Vagina (tissue), 2 donors: ENCODE measurements around the gene SLC27A2. TPM values are rescaled to one million over a fixed set of nuclear protein-coding genes. Genes with fewer than 3 reads are reported as not detected.

ENCODE experiments used
- DNase-seq, 2 donors: peaks; one replicate each; pipeline ENCODE4 v3.0.0-alpha.2; 2017; ENCODE audit errors: extremely low spot score in 2 of 2
- H3K27ac ChIP-seq: fragments of 200-600 bp; sonication (generic); one replicate; pipeline ENCODE4 v1.5.1; 2019
- H3K27me3 ChIP-seq: fragments of 200-600 bp; sonication (generic); one replicate; pipeline ENCODE4 v1.5.1; 2019
- H3K36me3 ChIP-seq, 2 donors: fragments of 200-600 bp; sonication (generic); one replicate each; pipeline ENCODE4 v1.5.1; 2017 to 2019
- H3K4me1 ChIP-seq: fragments of 200-600 bp; sonication (generic); one replicate; pipeline ENCODE4 v1.5.1; 2019
- H3K4me3 ChIP-seq, 2 donors: fragments of 200-600 bp; sonication (generic); 1 replicate in 1 of 2; 2 replicates in 1 of 2; pipeline ENCODE4 v1.5.1; 2016 to 2019
- H3K9me3 ChIP-seq: fragments of 200-600 bp; sonication (generic); one replicate; pipeline ENCODE4 v1.5.1; 2019
- POLR2A ChIP-seq, 2 donors: fragments of 450-650 bp; IDR thresholded peaks; one replicate each; pipeline ENCODE4 v1.6.1; 2017; ENCODE audit warnings: antibody characterized with exemption in 2 of 2, mild to moderate bottlenecking in 2 of 2, moderate library complexity in 2 of 2
- POLR2AphosphoS5 ChIP-seq, 2 donors: sonication (generic); formaldehyde crosslinking; IDR thresholded peaks; one replicate each; pipeline ENCODE4 v1.9.0; 2017; ENCODE audit warnings: antibody characterized with exemption in 2 of 2, mild to moderate bottlenecking in 2 of 2, low read depth in 1 of 2; ENCODE audit not compliant: insufficient read depth in 1 of 2
- intact Hi-C: fragments of 100-400 bp; cut with DNase I; formaldehyde crosslinking; loops from one replicate; pipeline ENCODE4 v1.15.1; 2023
- total RNA-seq: library from RNA; depleted of rRNA; stranded (reverse); fragments of >200 nt; gene quantifications from one replicate; pipeline ENCODE4 v1.2.3, GENCODE V29; 2016
- TF ChIP-seq, protein P1 (sequence below), 3 experiments: fragments of 450-650 bp in 2 of 3; fragments of 200-600 bp in 1 of 3; sonication (generic) in 1 of 3; IDR thresholded peaks; one replicate each; pipeline ENCODE4 v1.5.1; 2017 to 2019; ENCODE audit warnings: antibody characterized with exemption in 3 of 3, mild to moderate bottlenecking in 2 of 3, moderate library complexity in 2 of 3

The SLC27A2 gene
- total RNA-seq, 1 donor from 2014 or later = 3.2 TPM

DNA sequence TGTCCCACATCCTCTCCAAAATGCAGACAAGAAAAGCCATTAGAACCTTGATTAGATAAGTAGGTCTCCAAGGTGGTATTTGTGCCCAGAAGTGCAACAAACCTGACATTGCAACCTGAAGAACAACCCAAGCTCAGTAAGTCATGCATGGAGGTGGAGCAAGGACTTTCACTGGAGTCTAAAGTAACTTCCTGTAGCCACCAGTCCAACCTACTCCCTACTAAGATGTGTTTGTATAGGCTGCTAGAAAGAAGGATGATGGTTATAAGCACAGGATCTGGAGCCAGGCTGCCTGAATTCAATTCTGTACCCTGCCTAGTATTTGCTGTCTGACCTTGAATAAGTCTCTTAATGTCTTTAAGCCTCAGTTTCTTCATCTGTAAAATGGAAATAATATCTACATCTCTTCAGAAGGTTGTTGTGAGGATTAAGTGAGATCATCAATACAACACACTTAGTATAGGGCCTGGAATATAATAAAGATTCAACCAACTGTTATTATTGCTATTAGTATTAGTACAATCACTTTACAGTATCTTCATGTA lies 51.3 kb downstream of the SLC27A2 start:
- no peak overlapping the region for H3K27ac ChIP-seq
- peak in 1 of 2 donors; percentile 47 for DNase-seq
- no peaks in the 10 kb centered on the region for H3K9me3 ChIP-seq
- H3K36me3 ChIP-seq = no peaks in the 10 kb centered on the region
- no peak for TF ChIP-seq POLR2A (IDR thresholded peaks at IDR 0.05)
- no peak for TF ChIP-seq POLR2AphosphoS5 (IDR thresholded peaks at IDR 0.05; ENCODE audit: insufficient read depth in 1 of 2, low read depth in 1 of 2)
- TF ChIP-seq, protein P1, sequence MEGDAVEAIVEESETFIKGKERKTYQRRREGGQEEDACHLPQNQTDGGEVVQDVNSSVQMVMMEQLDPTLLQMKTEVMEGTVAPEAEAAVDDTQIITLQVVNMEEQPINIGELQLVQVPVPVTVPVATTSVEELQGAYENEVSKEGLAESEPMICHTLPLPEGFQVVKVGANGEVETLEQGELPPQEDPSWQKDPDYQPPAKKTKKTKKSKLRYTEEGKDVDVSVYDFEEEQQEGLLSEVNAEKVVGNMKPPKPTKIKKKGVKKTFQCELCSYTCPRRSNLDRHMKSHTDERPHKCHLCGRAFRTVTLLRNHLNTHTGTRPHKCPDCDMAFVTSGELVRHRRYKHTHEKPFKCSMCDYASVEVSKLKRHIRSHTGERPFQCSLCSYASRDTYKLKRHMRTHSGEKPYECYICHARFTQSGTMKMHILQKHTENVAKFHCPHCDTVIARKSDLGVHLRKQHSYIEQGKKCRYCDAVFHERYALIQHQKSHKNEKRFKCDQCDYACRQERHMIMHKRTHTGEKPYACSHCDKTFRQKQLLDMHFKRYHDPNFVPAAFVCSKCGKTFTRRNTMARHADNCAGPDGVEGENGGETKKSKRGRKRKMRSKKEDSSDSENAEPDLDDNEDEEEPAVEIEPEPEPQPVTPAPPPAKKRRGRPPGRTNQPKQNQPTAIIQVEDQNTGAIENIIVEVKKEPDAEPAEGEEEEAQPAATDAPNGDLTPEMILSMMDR (IDR thresholded peaks at IDR 0.05) = no peak
- H3K27me3 ChIP-seq = no peaks in the 10 kb centered on the region
- no peak overlapping the region for H3K4me3 ChIP-seq
- intact Hi-C loops = no loop called here
- H3K4me1 ChIP-seq = no peaks in the 10 kb centered on the region

DNA sequence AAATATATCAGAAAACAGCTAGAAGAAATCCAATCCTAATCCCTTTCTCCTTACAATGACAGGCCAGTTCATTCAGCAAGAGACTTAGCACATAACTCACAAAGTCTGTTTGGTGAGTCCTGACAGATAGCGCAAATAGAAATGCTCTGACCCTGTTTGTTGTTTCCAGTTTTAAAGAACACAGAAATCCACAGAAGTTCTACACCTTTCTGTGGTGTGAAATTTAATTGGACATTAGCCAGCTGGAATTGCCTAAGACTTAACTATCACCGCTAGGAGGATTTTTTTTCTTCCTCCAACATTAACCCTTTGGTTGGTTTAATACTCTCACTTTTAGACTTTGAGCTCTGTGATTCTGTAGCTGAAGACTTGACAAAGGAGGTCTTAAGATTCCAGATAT lies 52.8 kb downstream of the SLC27A2 start:
- no peaks in the 10 kb centered on the region for H3K9me3 ChIP-seq
- no peak overlapping the region for H3K27ac ChIP-seq
- no peak for DNase-seq
- H3K27me3 ChIP-seq = no peaks in the 10 kb centered on the region
- TF ChIP-seq POLR2AphosphoS5 (IDR thresholded peaks at IDR 0.05; ENCODE audit: insufficient read depth in 1 of 2, low read depth in 1 of 2) (no peak), POLR2A (IDR thresholded peaks at IDR 0.05) (no peak)
- TF ChIP-seq, protein P1 (IDR thresholded peaks at IDR 0.05) = no peak
- intact Hi-C loops = no loop called here
- H3K4me3 ChIP-seq = no peak overlapping the region
- H3K36me3 ChIP-seq = no peaks in the 10 kb centered on the region
- no peaks in the 10 kb centered on the region for H3K4me1 ChIP-seq

DNA sequence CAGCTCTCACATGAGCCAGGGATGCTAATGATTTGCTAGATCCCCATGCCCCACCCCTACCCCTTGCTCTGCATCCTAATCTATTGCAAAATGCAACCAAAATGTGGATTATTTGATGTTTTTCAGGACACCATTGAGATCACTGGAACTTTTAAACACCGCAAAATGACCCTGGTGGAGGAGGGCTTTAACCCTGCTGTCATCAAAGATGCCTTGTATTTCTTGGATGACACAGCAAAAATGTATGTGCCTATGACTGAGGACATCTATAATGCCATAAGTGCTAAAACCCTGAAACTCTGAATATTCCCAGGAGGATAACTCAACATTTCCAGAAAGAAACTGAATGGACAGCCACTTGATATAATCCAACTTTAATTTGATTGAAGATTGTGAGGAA lies 53.8 kb downstream of the SLC27A2 start:
- intact Hi-C loops = no loop called here
- Histone ChIP-seq H3K9me3 (no peaks in the 10 kb centered on the region), H3K36me3 (no peaks in the 10 kb centered on the region), H3K4me3 (no peak overlapping the region), H3K4me1 (no peaks in the 10 kb centered on the region), H3K27me3 (no peaks in the 10 kb centered on the region), H3K27ac (no peak overlapping the region)
- TF ChIP-seq, protein P1 (IDR thresholded peaks at IDR 0.05) = no peak
- TF ChIP-seq POLR2A (IDR thresholded peaks at IDR 0.05) (no peak), POLR2AphosphoS5 (IDR thresholded peaks at IDR 0.05; ENCODE audit: insufficient read depth in 1 of 2, low read depth in 1 of 2) (no peak)
- no peak for DNase-seq

DNA sequence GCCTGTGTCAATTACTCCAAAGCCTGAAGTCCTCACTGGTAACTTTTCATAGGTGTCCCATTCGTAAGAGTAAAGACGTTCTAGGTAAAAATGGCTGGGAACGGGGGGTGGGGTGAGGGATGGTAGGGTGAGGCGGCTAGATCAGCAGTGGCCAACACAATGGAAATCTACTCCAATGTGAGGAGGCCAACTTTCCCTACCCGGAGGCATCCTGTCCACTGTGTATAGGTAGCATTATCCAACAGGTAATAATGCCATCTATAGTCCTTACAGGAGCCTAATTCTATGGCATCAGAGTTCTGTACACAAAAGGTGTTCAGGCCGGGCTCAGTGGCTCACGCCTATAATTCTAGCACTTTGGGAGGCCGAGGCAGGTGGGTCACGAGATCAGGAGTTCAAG lies 54.4 kb downstream of the SLC27A2 start:
- H3K27me3 ChIP-seq = no peaks in the 10 kb centered on the region
- intact Hi-C loops = no loop called here
- no peaks in the 10 kb centered on the region for H3K9me3 ChIP-seq
- no peaks in the 10 kb centered on the region for H3K4me1 ChIP-seq
- H3K4me3 ChIP-seq = no peak overlapping the region
- H3K27ac ChIP-seq = no peak overlapping the region
- no peaks in the 10 kb centered on the region for H3K36me3 ChIP-seq
- no peak for TF ChIP-seq POLR2AphosphoS5 (IDR thresholded peaks at IDR 0.05; ENCODE audit: insufficient read depth in 1 of 2, low read depth in 1 of 2)
- TF ChIP-seq, protein P1 (IDR thresholded peaks at IDR 0.05) = no peak
- TF ChIP-seq POLR2A (IDR thresholded peaks at IDR 0.05) = no peak
- DNase-seq = peak in 1 of 2 donors; percentile 52

DNA sequence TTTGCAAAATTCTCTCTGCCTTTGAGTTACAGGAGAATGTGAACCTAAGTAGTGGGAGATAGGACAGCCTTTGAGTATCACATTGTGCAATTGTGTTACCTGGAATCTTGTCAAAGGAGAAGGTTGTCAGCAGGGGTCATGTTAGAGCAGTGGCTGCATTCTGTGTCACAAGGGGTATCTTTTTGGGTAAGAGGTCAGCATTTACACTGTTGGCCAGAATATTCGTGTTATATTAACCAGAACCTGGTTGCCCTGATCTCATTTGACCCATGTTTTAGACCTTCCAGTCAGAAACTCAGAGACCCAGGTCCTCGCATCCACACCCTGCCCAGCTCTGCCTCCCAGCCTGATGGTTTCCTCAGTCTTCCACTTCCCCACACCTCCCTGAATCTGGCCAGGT lies 56.3 kb downstream of the SLC27A2 start:
- H3K36me3 ChIP-seq = no peaks in the 10 kb centered on the region
- intact Hi-C loops = no loop called here
- TF ChIP-seq, protein P1 (IDR thresholded peaks at IDR 0.05) = no peak
- TF ChIP-seq POLR2A (IDR thresholded peaks at IDR 0.05) (no peak), POLR2AphosphoS5 (IDR thresholded peaks at IDR 0.05; ENCODE audit: insufficient read depth in 1 of 2, low read depth in 1 of 2) (no peak)
- no peaks in the 10 kb centered on the region for H3K27me3 ChIP-seq
- no peak overlapping the region for H3K4me3 ChIP-seq
- no peak overlapping the region for H3K27ac ChIP-seq
- DNase-seq = peak in 1 of 2 donors; percentile 67
- no peaks in the 10 kb centered on the region for H3K9me3 ChIP-seq
- no peaks in the 10 kb centered on the region for H3K4me1 ChIP-seq
